Mesenteric fat pad (tissue), 1 donor: ENCODE results near the gene FBXO4. TPM values are rescaled to one million over a fixed set of nuclear protein-coding genes. Genes with fewer than 3 reads are reported as not detected.

Experiments used
- DNase-seq: peaks from one replicate; pipeline ENCODE4 v3.0.0-alpha.2; 2020; ENCODE audit warnings: low spot score
- long read RNA-seq: library from polyadenylated mRNA; unstranded; transcript quantifications from one replicate; pipeline ENCODE4 v2.0.0, GENCODE V29; 2020
- total RNA-seq: library from RNA; stranded (reverse); fragmentation: NEBNext Ultra II Directional; extraction: Animal tissue kit (Norgen Biotek cat#: 25700); gene quantifications from one replicate; pipeline ENCODE4 v1.2.1, GENCODE V29; 2021
- donor health status: DM: yes; HTN: yes; CAD: no.

The FBXO4 gene
- 11.2 TPM for total RNA-seq
- long read RNA-seq, transcript FBXO4-201 (7 exons, 1,682 nt), result major isoform, 29 of 36 reads
- long read RNA-seq, partial matches to known transcripts, result 0 of 36 reads
- long read RNA-seq, other reads (novel, unspliced or antisense), result 5 of 36 reads

- DNase-seq, result peak; percentile 97
Observed at GRCh38 chr5:41924872-41925554, at the start of gene FBXO4. Gene FBXO4, plus strand, starts transcription at chr5:41925281. Its CDS starts 29 bp downstream, at chr5:41925310.

DNA sequence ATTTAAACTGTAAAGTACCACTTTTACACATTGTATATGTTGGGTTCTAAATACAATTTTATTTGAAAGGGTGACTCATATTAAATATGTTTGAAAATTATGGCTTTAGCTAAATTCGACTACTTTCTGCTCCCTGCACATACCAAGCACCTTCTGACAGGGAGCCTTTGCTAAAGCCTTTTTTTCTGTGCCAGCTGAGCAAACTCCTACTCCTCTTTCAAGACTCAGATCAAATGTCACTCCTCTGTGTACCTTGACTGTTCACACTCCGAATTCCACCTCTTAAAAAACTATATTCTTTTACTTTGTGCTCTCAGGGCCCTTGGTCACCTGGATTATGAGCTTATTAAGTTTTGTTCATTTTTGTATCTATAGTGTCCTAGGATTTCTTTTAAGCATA lies 48.4 kb upstream of the FBXO4 start:
- no peak for DNase-seq

GRCh38 chr5:41877408-41877807 lies 47.7 kb upstream of the FBXO4 start:
- DNase-seq, result no peak

DNA sequence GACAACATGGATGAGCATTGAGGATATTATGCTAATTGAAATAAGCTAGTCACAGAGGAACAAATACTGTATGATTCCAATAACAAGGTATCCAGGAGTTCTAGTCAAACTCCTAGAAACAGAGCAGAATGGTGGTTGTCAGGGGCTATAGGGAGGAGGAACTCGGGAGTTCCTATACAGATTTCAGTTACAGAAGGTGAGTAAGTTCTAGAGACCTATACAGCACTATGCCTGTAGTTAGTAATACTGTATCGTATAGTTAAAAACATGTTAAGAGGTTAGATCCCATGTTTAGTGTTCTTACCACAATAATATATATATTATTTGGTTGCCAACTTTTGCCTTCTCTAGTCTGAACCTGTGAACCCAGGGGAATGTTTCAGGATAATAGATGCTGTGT lies 46.9 kb upstream of the FBXO4 start:
- no peak for DNase-seq

GRCh38 chr5:41878643-41879478 lies 46.2 kb upstream of the FBXO4 start:
- no peak for DNase-seq

GRCh38 chr5:41882765-41883164 lies 42.3 kb upstream of the FBXO4 start:
- no peak for DNase-seq

DNA sequence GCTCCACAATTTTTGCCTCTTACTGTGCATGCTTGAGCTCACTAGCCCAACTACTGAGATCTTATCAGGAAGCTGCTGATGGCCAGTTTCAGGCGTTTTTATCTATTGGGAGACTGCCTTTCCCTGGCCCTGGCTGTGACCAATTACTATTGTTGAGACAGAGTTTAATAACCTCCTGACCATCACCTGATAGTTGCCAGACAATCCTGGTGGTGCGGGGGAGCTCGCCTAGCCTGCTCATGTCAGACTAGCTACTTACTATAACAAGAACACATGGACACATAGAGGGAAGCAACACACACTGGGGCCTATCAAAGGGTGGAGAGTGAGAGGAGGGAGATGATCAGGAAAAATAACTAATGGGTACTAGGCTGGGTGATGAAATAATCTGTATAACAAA lies 41.8 kb upstream of the FBXO4 start:
- DNase-seq, result no peak

DNA sequence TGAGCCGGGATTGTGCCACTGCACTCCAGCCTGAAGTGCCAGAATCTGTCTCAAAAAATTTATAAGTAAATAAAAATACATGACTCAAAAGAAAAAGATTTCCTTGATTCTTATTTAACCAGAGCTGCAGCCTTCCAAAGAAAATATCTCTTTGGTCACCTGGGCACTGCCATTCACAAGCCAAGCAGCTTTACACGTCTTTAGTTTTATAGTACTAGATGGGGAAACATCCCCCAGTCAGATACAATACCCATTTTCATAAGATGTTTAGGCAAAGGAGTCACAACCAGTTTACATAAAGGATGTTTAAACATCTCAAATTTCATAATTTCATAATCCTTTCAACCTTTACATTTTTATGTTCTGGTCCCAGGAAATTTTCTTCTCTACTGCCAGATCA lies 41.1 kb upstream of the FBXO4 start:
- DNase-seq, result no peak

DNA sequence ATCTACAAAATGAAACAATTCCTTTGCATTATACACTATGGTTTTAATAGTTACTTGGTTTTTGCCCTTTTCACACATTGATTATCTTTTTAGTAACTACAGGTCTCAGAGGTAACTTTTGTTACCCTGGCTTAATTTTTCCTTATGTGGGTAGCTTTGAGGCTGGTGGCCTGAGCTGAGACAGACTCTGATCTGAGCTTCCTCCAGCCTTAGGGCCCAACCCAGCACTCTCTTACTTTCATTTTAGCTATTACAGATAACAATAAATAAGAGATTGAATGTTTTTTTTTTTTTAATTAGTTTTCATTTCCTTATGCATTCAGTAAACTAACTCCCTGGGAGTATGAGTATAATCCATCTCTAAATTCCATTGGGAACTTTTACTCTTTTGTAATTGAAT lies 39.8 kb upstream of the FBXO4 start:
- DNase-seq, result no peak

- no peak for DNase-seq
Observed at GRCh38 chr5:41891066-41891707, 33.9 kb upstream of the FBXO4 start.

GRCh38 chr5:41892031-41892430 lies 33.0 kb upstream of the FBXO4 start:
- no peak for DNase-seq

DNA sequence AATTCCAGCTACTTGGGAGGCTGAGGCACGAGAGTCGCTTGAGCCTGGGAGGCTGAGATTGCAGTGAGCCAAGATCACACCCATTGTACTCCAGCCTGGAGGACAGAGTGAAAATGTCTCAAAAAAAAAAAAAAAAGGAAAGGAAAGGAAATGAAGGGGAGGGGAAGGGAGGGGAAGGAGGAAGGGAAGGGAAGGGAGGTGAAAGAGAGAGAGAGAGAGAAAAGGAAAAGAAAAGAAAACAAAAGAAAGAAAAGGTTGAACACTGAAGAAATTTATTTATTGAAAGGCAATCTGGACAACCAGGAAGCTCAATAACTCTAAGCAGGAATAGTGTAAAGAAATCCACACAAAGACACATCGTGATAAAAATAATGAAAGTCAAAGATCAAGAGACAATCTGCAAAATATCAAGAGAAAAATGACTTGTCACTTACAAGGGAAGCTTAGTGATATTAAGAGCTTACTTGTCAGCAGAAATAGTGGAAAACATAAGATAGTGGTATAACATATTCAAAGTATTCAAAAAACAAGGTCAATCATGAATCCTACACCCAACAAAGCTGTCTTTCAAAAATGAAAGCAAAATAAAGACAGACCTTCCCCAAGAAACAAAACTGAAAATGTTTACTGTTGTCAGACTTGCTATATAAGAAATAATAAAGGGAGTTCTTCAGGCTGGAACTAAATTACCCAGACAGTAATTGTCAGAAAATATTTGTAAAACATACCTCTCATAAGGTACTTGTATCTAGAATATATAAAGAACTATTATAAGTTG lies 31.8 kb upstream of the FBXO4 start:
- DNase-seq, result no peak

DNA sequence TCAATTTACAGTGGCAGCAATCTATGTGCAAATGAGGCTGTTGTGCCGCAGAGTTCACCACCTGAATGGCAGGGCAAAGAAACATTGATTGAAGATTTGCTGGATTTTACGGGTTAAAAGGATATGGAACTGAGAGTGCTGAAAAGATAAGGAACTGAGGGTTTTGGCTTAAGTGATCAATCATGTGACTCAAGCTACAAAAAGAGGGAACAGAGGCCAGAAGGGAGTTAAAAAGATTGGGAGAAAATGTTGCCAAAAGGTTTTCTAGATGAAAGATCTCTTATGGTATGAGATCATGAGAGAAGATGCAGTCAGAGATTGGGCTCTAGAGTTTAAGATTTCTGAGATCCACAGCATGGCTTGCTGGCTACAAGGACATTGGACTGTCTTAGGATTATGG lies 28.9 kb upstream of the FBXO4 start:
- DNase-seq, result no peak

DNA sequence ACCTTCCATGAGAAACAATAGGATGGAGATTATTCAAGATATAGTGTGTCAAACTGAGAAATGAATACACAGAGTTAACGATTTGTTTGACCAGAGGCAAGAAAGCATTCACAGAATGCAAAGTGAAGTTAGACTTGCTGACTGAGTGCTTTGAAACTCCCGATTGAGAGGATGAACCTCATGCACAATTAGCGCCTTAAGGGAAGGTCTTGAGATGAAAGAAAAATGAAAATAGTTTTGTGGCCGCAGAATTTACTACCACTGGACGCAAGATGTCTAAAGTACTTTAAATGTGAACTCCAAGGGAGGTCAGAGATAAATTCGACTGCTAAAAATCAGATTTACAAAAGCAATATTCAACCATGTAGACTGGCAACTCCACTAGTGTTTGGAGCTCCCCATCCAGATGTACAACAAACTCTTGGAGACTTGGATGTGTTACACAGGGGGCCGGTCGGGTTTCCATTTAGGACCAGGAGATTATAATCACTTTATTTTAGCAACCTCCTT lies 21.6 kb upstream of the FBXO4 start:
- DNase-seq, result no peak

DNA sequence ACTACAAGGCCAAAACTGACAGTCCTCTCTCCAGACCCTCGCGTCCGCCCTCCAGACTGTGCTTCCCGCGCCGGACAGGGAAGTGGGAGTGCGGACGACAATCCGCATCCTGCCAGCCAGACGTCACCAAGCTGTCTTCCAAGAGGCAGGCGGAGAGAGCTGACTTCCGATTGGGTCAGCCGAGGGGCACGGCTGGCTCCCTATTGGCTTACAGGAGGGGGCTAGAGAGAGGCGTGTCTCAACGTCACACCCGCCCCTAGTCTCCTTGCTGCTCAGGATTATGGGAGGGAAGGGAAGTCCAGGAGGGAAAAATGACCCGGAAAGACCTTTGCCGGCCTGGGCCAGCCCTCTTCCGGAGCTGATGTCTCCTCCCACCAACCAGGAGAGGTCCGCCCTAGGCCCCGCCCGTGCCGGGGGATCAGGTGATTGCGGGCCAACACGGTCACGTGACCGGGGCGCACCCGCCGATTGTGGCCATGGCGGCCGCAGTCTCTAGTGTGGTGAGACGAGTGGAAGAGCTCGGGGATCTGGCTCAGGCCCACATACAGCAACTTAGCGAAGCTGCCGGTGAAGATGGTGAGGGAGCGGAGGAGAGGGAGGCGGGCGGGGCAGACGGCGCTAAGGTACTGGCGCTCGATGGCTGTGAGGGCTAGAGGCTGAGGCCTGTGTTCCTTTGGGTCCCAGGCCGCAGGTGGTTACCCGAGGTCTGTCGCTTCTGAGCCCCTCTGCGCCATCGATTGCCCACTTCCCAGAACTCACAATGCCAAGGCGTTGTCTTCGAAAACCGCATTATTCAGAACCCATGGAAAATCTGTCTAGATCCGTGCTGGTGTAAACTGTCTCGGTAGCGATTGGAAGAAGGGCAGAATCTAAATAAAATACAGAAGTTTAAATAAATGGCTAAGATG lies 20.9 kb upstream of the FBXO4 start, which contains the start of gene RIMOC1:
Gene RIMOC1 (plus strand): TSS at position 453 of the 908 bp plus-strand sequence. CDS start 24 bp downstream, at position 477.
- peak; percentile 99 for DNase-seq

DNA sequence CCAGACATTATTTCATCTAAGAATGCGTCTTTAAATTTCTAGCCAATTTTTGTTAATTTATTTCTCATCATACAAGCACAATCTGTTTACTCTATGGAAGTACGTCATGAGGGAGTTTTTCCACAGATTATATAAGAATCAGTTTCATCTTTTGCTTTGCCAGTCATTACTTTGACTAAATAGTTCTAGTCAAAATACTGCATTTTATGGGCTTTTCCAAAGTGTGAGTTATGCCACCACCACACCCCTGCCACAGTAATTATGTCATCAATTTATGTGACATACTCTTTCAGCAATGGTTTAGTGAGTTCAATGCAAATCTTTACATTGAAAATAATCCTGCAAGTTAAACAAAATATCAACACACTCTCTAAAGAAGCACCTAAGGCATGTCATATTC lies 18.9 kb upstream of the FBXO4 start:
- DNase-seq, result no peak

- no peak for DNase-seq
Observed at GRCh38 chr5:41908374-41909079, 16.6 kb upstream of the FBXO4 start.

GRCh38 chr5:41918105-41918504 lies 7.0 kb upstream of the FBXO4 start:
- no peak for DNase-seq

- DNase-seq, result no peak
Observed at GRCh38 chr5:41921166-41921565, 3.9 kb upstream of the FBXO4 start.
